HUDEP-2 (cell line): Measurements from ENCODE around the gene LRCH1.

Experiments used
- DNase-seq, 76 experiments: peaks; one replicate each; lab custom pipeline; 2025; ENCODE audit not compliant: unreplicated experiment in 76 of 76; lab: John Stamatoyannopoulos, UW

Gene LRCH1

GRCh38 chr13:46609726-46610125, 56.8 kb downstream of the LRCH1 start:
- no peak for DNase-seq

GRCh38 chr13:46612267-46612666, 59.3 kb downstream of the LRCH1 start:
- no peak for DNase-seq

- no peak for DNase-seq
Observed at GRCh38 chr13:46613409-46614049, 60.6 kb downstream of the LRCH1 start.

GRCh38 chr13:46614582-46614981, 61.6 kb downstream of the LRCH1 start:
- DNase-seq = no peak

- no peak for DNase-seq
Observed at GRCh38 chr13:46615888-46616531, 63.0 kb downstream of the LRCH1 start.

- no peak for DNase-seq
Observed at GRCh38 chr13:46617229-46617721, 64.3 kb downstream of the LRCH1 start.

GRCh38 chr13:46617885-46618284, 64.9 kb downstream of the LRCH1 start:
- DNase-seq = peak in 2 of 76 experiments; percentile 15 to 29

GRCh38 chr13:46618694-46619254, 65.8 kb downstream of the LRCH1 start:
- no peak for DNase-seq

- DNase-seq = no peak
Observed at GRCh38 chr13:46620029-46620428, 67.1 kb downstream of the LRCH1 start.

- DNase-seq = no peak
Observed at GRCh38 chr13:46620471-46620870, 67.5 kb downstream of the LRCH1 start.

- DNase-seq = no peak
Observed at GRCh38 chr13:46621133-46621532, 68.2 kb downstream of the LRCH1 start.

GRCh38 chr13:46621792-46622629, 69.0 kb downstream of the LRCH1 start:
- DNase-seq = no peak

- no peak for DNase-seq
Observed at GRCh38 chr13:46622630-46623256, 69.8 kb downstream of the LRCH1 start.

- DNase-seq = no peak
Observed at GRCh38 chr13:46624353-46624752, 71.4 kb downstream of the LRCH1 start.

GRCh38 chr13:46624821-46625220, 71.9 kb downstream of the LRCH1 start:
- no peak for DNase-seq

- DNase-seq = no peak
Observed at GRCh38 chr13:46627462-46627861, 74.5 kb downstream of the LRCH1 start.

- no peak for DNase-seq
Observed at GRCh38 chr13:46628622-46629365, 75.8 kb downstream of the LRCH1 start.

GRCh38 chr13:46629811-46630413, 76.9 kb downstream of the LRCH1 start:
- peak in 2 of 76 experiments; percentile 5 to 8 for DNase-seq

- no peak for DNase-seq
Observed at GRCh38 chr13:46630431-46631178, 77.6 kb downstream of the LRCH1 start.
